Fibroblast of skin of left quadriceps (primary cell): Measurements from ENCODE around the gene TRPC5OS.

Experiments
- DNase-seq, 2 experiments: peaks; one replicate each; pipeline ENCODE4 v3.0.0-alpha.2; 2013; ENCODE audit warnings: low read depth in 2 of 2

TRPC5OS gene

GRCh38 chrX:111896148-111896547 is 20.2 kb downstream of the TRPC5OS start:
- no peak for DNase-seq

GRCh38 chrX:111914398-111915090 is 38.6 kb downstream of the TRPC5OS start:
- DNase-seq: peak in 1 of 2 experiments; percentile 0

GRCh38 chrX:111917591-111917990 is 41.6 kb downstream of the TRPC5OS start:
- no peak for DNase-seq

GRCh38 chrX:111928456-111928855 is 52.5 kb downstream of the TRPC5OS start:
- DNase-seq: no peak
